Breast epithelium (tissue), 4 donors: ENCODE data around the gene HELZ. TPM values are rescaled to one million over a fixed set of nuclear protein-coding genes. Genes with fewer than 3 reads are reported as not detected.

Experiments used
- DNase-seq, 2 donors: peaks; one replicate each; pipeline ENCODE4 v3.0.0-alpha.2; 2019; ENCODE audit warnings: low spot score in 2 of 2
- H3K27ac ChIP-seq, 2 donors: fragments of 200-600 bp; sonication (generic) in 1 of 2; one replicate each; pipeline ENCODE4 v1.5.1; 2016 to 2019; ENCODE audit warnings: mild to moderate bottlenecking in 1 of 2
- H3K27me3 ChIP-seq, 2 donors: fragments of 200-600 bp; sonication (generic) in 1 of 2; one replicate each; pipeline versions ENCODE4 v1.5.1 to v1.6.0; 2017 to 2019; ENCODE audit warnings: control low read depth in 1 of 2, mild to moderate bottlenecking in 1 of 2
- H3K36me3 ChIP-seq: fragments of 200-600 bp; one replicate; pipeline ENCODE4 v1.5.1; 2019
- H3K4me1 ChIP-seq, 2 donors: fragments of 200-600 bp; sonication (generic); one replicate each; pipeline ENCODE4 v1.5.1; 2016 to 2019; ENCODE audit warnings: control low read depth in 1 of 2
- H3K4me3 ChIP-seq, 3 donors: fragments of 200-600 bp; sonication (generic); 1 replicate in 2 of 3; 2 replicates in 1 of 3; pipeline ENCODE4 v1.5.1; 2016 to 2019; ENCODE audit warnings: mild to moderate bottlenecking in 3 of 3, moderate library complexity in 2 of 3
- H3K9me3 ChIP-seq, 2 donors: fragments of 200-600 bp; sonication (generic) in 1 of 2; one replicate each; pipeline ENCODE4 v1.5.1; 2016 to 2019; ENCODE audit warnings: control low read depth in 1 of 2
- POLR2A ChIP-seq: fragments of 450-650 bp; IDR thresholded peaks from one replicate; pipeline ENCODE4 v1.6.1; 2016; ENCODE audit warnings: antibody characterized with exemption, mild to moderate bottlenecking, moderate library complexity
- POLR2AphosphoS5 ChIP-seq, 3 donors: sonication (generic); formaldehyde crosslinking; IDR thresholded peaks; one replicate each; pipeline ENCODE4 v1.6.1; 2017; ENCODE audit warnings: antibody characterized with exemption in 3 of 3
- intact Hi-C: fragments of 100-400 bp; cut with DNase I; formaldehyde crosslinking; loops from one replicate; pipeline ENCODE4 v1.15.1; 2023; ENCODE audit warnings: low total_unique reads
- total RNA-seq, 3 donors: library from RNA; depleted of rRNA; stranded (reverse); fragments of >200 nt; gene quantifications; one replicate each; pipeline ENCODE4 v1.1.0, GENCODE V29; 2016
- TF ChIP-seq, protein P1 (sequence below), 3 donors: fragments of 450-650 bp; IDR thresholded peaks; one replicate each; pipeline ENCODE4 v1.5.1; 2016 to 2017; ENCODE audit warnings: antibody characterized with exemption in 3 of 3, mild to moderate bottlenecking in 3 of 3, moderate library complexity in 3 of 3

HELZ gene
- total RNA-seq, 3 donors from 2014 or later = 66.5 to 104 (median 79.8) TPM

DNA sequence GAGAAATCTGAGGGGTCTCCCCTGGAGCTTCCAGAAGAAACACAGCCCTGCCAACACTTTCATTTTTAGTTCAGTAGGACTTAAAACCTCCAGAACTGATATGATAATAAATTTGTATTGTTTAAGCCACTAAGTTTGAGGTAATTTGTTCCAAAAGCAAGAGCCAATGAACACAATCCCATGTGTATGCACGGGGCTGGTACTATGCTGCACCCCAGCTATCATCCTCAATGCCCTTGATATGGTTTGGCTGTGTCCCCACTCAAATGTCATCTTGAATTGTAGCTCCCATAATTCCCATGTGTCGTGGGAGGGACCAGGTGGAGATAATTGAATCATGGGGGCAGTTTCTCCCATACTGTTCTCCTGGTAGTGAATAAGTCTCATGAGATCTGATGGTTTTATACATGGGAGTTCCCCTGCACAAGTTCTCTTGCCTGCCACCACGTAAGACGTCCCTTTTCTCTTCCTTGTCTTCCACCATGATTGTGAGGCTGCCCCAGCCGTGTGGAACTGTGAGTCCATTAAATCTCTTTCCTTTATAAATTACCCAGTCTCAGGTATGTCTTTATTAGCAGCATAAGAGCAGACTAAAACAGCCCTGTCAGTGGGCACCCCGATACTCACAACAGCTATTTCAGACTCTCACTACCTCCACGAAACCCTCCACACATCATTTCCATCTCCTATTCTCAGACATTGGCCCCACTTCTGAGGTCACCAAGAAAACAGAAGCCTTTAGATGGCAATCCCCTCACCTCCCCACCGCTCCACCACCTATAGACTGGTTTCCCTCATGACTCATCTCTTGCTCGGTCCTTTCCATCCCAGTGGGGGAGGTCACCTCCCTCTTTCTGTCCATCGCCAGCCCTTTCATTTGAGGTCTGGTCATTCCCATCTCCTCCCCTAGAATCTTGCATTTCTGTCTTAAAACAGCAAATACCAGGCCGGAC, 209.6 kb downstream of the HELZ start:
- Histone ChIP-seq H3K4me1 (no peaks in the 10 kb centered on the region), H3K4me3 (no peak overlapping the region), H3K36me3 (no peaks in the 10 kb centered on the region), H3K9me3 (no peaks in the 10 kb centered on the region), H3K27me3 (no peaks in the 10 kb centered on the region), H3K27ac (no peak overlapping the region)
- no peak for DNase-seq
- intact Hi-C loops = no loop called here
- TF ChIP-seq POLR2AphosphoS5 (IDR thresholded peaks at IDR 0.05) (no peak), POLR2A (no peak)
- TF ChIP-seq, protein P1, sequence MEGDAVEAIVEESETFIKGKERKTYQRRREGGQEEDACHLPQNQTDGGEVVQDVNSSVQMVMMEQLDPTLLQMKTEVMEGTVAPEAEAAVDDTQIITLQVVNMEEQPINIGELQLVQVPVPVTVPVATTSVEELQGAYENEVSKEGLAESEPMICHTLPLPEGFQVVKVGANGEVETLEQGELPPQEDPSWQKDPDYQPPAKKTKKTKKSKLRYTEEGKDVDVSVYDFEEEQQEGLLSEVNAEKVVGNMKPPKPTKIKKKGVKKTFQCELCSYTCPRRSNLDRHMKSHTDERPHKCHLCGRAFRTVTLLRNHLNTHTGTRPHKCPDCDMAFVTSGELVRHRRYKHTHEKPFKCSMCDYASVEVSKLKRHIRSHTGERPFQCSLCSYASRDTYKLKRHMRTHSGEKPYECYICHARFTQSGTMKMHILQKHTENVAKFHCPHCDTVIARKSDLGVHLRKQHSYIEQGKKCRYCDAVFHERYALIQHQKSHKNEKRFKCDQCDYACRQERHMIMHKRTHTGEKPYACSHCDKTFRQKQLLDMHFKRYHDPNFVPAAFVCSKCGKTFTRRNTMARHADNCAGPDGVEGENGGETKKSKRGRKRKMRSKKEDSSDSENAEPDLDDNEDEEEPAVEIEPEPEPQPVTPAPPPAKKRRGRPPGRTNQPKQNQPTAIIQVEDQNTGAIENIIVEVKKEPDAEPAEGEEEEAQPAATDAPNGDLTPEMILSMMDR (IDR thresholded peaks at IDR 0.05) = no peak

DNA sequence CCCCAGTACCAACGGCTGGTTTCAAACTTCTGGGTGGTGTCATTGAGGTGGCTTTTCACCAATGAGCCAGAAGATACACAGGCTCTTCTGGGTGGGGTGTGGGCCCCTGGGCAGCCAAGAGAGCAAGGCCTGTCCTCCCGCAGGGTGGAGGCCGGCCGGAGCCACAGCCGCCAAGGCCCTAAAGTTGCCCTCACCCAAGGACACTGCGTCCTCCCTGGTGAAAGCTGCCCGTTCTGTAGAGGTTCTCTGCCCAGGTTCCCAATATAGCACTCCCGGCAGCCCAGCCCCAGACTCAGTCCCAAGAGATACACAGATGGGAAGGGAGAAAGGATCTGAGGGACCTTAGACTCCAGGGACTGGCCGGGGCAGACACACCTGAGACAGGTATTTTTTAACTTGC, 211.4 kb downstream of the HELZ start:
- Histone ChIP-seq H3K27ac (no peak overlapping the region), H3K27me3 (no peaks in the 10 kb centered on the region), H3K4me1 (no peaks in the 10 kb centered on the region), H3K4me3 (no peak overlapping the region), H3K36me3 (no peaks in the 10 kb centered on the region), H3K9me3 (no peaks in the 10 kb centered on the region)
- intact Hi-C loops = no loop called here
- DNase-seq = no peak
- TF ChIP-seq POLR2A = no peak
- no peak for TF ChIP-seq POLR2AphosphoS5 (IDR thresholded peaks at IDR 0.05)
- TF ChIP-seq, protein P1 (IDR thresholded peaks at IDR 0.05) = no peak

DNA sequence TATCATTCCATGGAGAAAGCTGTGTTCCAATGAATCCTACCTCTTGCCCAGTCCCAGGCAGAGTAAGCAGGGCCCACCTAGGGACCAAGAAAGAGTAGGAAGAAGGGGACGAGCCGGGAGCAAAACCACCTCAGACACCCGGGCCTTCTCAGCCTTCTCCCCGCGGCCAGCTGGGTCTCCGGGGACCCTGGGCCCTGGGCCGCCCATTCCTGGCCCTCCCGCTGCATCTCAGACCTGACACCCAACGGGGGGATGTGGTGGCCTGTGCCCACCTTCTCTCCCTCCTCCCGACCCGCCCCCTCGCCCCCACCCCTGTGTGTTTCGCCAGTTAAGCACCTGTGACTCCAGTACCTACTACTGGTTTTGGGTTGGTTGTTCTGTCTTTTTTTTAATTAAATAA, 212.0 kb downstream of the HELZ start:
- TF ChIP-seq, protein P1 (IDR thresholded peaks at IDR 0.05) = no peak

DNA sequence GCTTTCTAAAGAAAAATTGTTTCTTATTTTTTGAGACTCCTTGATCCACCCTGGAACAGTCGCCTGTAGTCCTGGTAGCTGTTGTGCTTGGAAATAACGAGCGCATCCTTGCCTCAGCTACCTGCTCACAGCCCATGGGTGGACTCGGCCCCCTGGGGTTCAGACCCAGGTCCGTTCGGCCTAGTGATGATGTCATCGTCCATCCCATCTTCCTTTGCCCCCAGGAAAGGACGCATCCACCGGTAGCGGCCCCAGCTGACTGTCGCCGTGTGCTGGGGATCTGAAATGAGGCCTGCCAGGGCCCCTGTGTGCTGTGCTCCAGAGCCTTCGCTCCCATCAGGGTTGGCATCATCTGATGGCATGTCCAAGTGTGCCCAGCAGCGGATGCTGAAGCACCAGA, 212.6 kb downstream of the HELZ start:
- Histone ChIP-seq H3K27me3 (no peaks in the 10 kb centered on the region), H3K36me3 (no peaks in the 10 kb centered on the region), H3K9me3 (no peaks in the 10 kb centered on the region), H3K27ac (no peak overlapping the region), H3K4me1 (no peaks in the 10 kb centered on the region), H3K4me3 (no peak overlapping the region)
- intact Hi-C loops = no loop called here
- DNase-seq = no peak
- TF ChIP-seq, protein P1 (IDR thresholded peaks at IDR 0.05) = no peak
- TF ChIP-seq POLR2A = no peak

More for the DNA sequence above, 212.0 kb downstream of the HELZ start:
- no peaks in the 10 kb centered on the region for H3K9me3 ChIP-seq
- no peak for DNase-seq
- no peak overlapping the region for H3K27ac ChIP-seq
- intact Hi-C loops = no loop called here
- no peak overlapping the region for H3K4me3 ChIP-seq
- no peaks in the 10 kb centered on the region for H3K4me1 ChIP-seq
- H3K27me3 ChIP-seq = no peaks in the 10 kb centered on the region
- no peaks in the 10 kb centered on the region for H3K36me3 ChIP-seq

DNA sequence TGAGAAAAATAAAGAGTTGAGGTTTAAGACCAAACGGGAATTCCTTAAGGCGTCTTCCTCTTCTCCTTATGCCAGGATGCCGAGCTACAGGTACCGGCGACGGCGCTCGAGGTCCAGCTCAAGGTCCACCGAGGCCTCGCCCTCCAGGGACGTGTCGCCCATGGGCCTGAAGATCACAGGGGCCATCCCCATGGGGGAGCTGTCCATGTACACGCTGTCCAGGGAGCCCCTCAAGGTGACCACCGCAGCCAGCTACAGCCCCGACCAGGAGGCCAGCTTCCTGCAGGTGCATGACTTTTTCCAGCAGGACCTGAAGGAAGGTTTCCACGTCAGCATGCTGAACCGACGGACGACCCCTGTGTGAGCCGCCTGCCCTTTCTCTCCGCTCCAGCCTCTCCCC, 214.4 kb downstream of the HELZ start:
- Histone ChIP-seq H3K4me3 (no peak overlapping the region), H3K36me3 (no peaks in the 10 kb centered on the region), H3K9me3 (no peaks in the 10 kb centered on the region), H3K27me3 (no peaks in the 10 kb centered on the region), H3K4me1 (no peaks in the 10 kb centered on the region), H3K27ac (no peak overlapping the region)
- intact Hi-C loops = no loop called here
- DNase-seq = no peak
- TF ChIP-seq POLR2A = no peak
- TF ChIP-seq, protein P1 (IDR thresholded peaks at IDR 0.05) = no peak
- TF ChIP-seq POLR2AphosphoS5 (IDR thresholded peaks at IDR 0.05) = no peak
